Keratinocyte (primary cell): ENCODE data around the gene SMIM38. TPM values are rescaled to one million over a fixed set of nuclear protein-coding genes. Genes with fewer than 3 reads are reported as not detected.

Experiments
- DNase-seq: peaks from one replicate; pipeline ENCODE4 v3.0.0-alpha.2; 2011; ENCODE audit warnings: low read depth, missing footprints, low spot score
- FAIRE-seq: peaks from 2 replicates; lab custom pipeline; 2011; peaks lifted over from hg19 to GRCh38; lab: Jason Lieb, UNC
- H2AFZ ChIP-seq: 2 replicates; pipeline ENCODE4 v1.6.0; 2012; ENCODE audit warnings: low read length, control low read depth, inconsistent platforms; ENCODE audit not compliant: control insufficient read depth
- H3K27ac ChIP-seq: 2 replicates; pipeline ENCODE4 v1.5.1; 2011; ENCODE audit warnings: low read length; ENCODE audit not compliant: control insufficient read depth, insufficient read depth
- H3K27me3 ChIP-seq: 3 replicates; pipeline ENCODE4 v1.6.0; 2011; ENCODE audit warnings: low read length; ENCODE audit not compliant: control insufficient read depth, insufficient read depth; ENCODE audit errors: extremely low read depth
- H3K36me3 ChIP-seq, 2 experiments: 2 replicates in 1 of 2; 3 replicates in 1 of 2; pipeline ENCODE4 v1.5.1; 2011; ENCODE audit warnings: low read length in 2 of 2, mild to moderate bottlenecking in 1 of 2; ENCODE audit not compliant: control insufficient read depth in 2 of 2, insufficient read depth in 2 of 2; ENCODE audit errors: extremely low read depth in 1 of 2
- H3K4me1 ChIP-seq: 3 replicates; pipeline ENCODE4 v1.5.1; 2011; ENCODE audit warnings: low read length; ENCODE audit not compliant: control insufficient read depth, insufficient read depth; ENCODE audit errors: extremely low read depth
- H3K4me2 ChIP-seq: 3 replicates; pipeline ENCODE4 v1.6.0; 2011; ENCODE audit warnings: low read depth, low read length; ENCODE audit not compliant: control insufficient read depth, insufficient read depth; ENCODE audit errors: extremely low read depth
- H3K4me3 ChIP-seq, 3 experiments: fragments of 200-600 bp in 1 of 3; sonication (generic) in 1 of 3; 2 replicates in 2 of 3; 3 replicates in 1 of 3; pipeline ENCODE4 v1.5.1; 2011 to 2016; ENCODE audit warnings: low read length in 3 of 3, mild to moderate bottlenecking in 3 of 3, control low read depth in 2 of 3, inconsistent platforms in 1 of 3, low read depth in 1 of 3, mixed read lengths in 1 of 3, mixed run types in 1 of 3, moderate library complexity in 1 of 3; ENCODE audit not compliant: control insufficient read depth in 2 of 3, insufficient read depth in 2 of 3; ENCODE audit errors: extremely low read depth in 1 of 3
- H3K79me2 ChIP-seq: 2 replicates; pipeline ENCODE4 v1.6.0; 2012; ENCODE audit warnings: low read length; ENCODE audit not compliant: control insufficient read depth, insufficient read depth
- H3K9ac ChIP-seq: 3 replicates; pipeline ENCODE4 v1.6.0; 2011; ENCODE audit warnings: low read length; ENCODE audit not compliant: control insufficient read depth, insufficient read depth; ENCODE audit errors: extremely low read depth
- H3K9me1 ChIP-seq: 3 replicates; pipeline ENCODE4 v1.6.0; 2011; ENCODE audit warnings: low read length; ENCODE audit not compliant: control insufficient read depth, insufficient read depth; ENCODE audit errors: extremely low read depth
- H3K9me3 ChIP-seq: 2 replicates; pipeline ENCODE4 v1.5.1; 2012; ENCODE audit warnings: low read depth, low read length; ENCODE audit not compliant: control insufficient read depth
- H4K20me1 ChIP-seq: 3 replicates; pipeline ENCODE4 v1.6.0; 2011; ENCODE audit warnings: low read length; ENCODE audit not compliant: control insufficient read depth, insufficient read depth; ENCODE audit errors: extremely low read depth
- EZH2 ChIP-seq: IDR thresholded peaks from one replicate; pipeline ENCODE4 v1.6.1; 2012; ENCODE audit warnings: inconsistent platforms, mild to moderate bottlenecking, low read length, moderate library complexity
- dilution Hi-C: fragments of 300-500 bp; cut with MboI; formaldehyde crosslinking; loops from one replicate; pipeline ENCODE4 v1.7.0; 2020; ENCODE audit warnings: low sequenced_read_pairs; ENCODE audit not compliant: extremely low pct_ligation_motif_present
- polyA plus RNA-seq, 5 experiments: library from polyadenylated mRNA; depleted of rRNA in 3 of 5; stranded (reverse) in 3 of 5; stranded (forward) in 1 of 5; unstranded in 1 of 5; fragments of >200 nt; gene quantifications; 1 replicate in 1 of 5; 2 replicates in 3 of 5; 3 replicates in 1 of 5; pipeline versions ENCODE4 v1.2.1 to v1.2.3, GENCODE V29; 2011 to 2012; ENCODE audit warnings: missing spikeins in 2 of 5, low read depth in 1 of 5, low replicate concordance in 1 of 5
- TF ChIP-seq, protein P1 (sequence below), 3 experiments: IDR thresholded peaks in 1 of 3; conservative IDR thresholded peaks in 1 of 3; optimal IDR thresholded peaks in 1 of 3; 2 replicates in 2 of 3; 3 replicates in 1 of 3; pipeline versions ENCODE3 to v1.5.1; 2011; ENCODE audit warnings: low read length in 3 of 3, mild to moderate bottlenecking in 3 of 3, moderate library complexity in 2 of 3, control low read depth in 1 of 3, inconsistent platforms in 1 of 3; ENCODE audit not compliant: insufficient read depth in 2 of 3; ENCODE audit errors: extremely low read depth in 1 of 3

Gene SMIM38
- polyA plus RNA-seq, 1 donor (not counting 4 experiments of a cell fraction or from before 2014, with no cell fraction given), result not detected

DNA sequence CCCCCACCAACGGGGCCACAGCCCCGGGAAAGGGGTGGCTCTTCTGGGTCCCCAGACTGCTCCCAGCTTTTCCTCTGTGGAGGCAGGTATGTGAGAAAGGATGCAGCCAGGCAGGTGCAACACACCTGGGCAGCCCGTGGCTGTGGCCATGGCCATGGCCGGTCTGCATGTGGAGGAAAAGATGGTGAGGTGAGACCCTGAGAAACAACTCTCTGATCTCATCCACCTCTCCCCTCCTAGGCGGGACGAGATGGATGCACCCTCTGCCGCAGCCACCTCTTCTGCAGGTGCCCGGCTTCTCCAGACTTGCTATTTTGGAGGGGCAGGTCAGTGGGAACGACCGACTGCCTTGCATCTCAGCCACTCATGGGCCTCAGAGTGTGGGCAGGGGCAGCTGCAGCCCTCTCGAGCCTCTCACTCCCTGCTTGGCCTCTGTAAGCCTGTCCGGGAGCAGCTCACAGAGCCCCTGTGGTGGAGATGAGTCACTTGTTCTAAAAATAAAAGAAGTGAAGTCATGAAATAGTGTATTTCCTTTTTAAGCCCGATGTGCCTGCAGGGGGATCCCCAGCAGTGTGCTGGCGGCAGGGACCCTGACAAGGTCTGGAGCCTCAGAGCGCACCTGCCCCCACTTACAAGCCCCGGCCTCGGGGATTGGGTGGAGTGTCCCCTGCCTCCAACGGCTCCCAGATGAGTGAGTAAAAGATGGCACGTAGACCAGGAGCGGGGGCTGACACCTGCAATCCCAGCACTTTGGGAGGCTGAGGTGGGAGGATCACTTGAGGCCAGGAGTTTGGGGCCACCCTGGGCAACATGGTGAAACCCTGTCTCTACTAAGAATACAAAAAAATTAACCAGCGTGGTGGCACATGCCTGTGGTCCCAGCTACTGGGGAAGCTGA is 10.7 kb downstream of the SMIM38 start:
- Histone ChIP-seq H3K9me1 (no peaks in the 10 kb centered on the region), H3K4me2 (peak overlapping the region; percentile 35), H2AFZ (no peak overlapping the region), H3K4me1 (peaks cover 11% of the 10 kb centered on the region), H3K36me3 (no peaks in the 10 kb centered on the region), H3K9me3 (no peaks in the 10 kb centered on the region), H3K4me3 (no peak overlapping the region), H4K20me1 (no peaks in the 10 kb centered on the region), H3K27ac (no peak overlapping the region), H3K79me2 (no peaks in the 10 kb centered on the region), H3K9ac (no peak overlapping the region), H3K27me3 (peaks cover 22% of the 10 kb centered on the region)
- dilution Hi-C loops, result no loop called here
- TF ChIP-seq, protein P1, sequence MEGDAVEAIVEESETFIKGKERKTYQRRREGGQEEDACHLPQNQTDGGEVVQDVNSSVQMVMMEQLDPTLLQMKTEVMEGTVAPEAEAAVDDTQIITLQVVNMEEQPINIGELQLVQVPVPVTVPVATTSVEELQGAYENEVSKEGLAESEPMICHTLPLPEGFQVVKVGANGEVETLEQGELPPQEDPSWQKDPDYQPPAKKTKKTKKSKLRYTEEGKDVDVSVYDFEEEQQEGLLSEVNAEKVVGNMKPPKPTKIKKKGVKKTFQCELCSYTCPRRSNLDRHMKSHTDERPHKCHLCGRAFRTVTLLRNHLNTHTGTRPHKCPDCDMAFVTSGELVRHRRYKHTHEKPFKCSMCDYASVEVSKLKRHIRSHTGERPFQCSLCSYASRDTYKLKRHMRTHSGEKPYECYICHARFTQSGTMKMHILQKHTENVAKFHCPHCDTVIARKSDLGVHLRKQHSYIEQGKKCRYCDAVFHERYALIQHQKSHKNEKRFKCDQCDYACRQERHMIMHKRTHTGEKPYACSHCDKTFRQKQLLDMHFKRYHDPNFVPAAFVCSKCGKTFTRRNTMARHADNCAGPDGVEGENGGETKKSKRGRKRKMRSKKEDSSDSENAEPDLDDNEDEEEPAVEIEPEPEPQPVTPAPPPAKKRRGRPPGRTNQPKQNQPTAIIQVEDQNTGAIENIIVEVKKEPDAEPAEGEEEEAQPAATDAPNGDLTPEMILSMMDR (optimal IDR thresholded peaks at IDR 0.05 in 1 of 3, IDR thresholded peaks at IDR 0.05 in 1 of 3, conservative IDR thresholded peaks at IDR 0.05 in 1 of 3; ENCODE audit: extremely low read depth in 1 of 3, insufficient read depth in 2 of 3, low read length in 3 of 3), result peak in 2 of 3 experiments; percentile 6 to 17
- no peak for TF ChIP-seq EZH2
- FAIRE-seq (no peak), DNase-seq (peak; percentile 26)

DNA sequence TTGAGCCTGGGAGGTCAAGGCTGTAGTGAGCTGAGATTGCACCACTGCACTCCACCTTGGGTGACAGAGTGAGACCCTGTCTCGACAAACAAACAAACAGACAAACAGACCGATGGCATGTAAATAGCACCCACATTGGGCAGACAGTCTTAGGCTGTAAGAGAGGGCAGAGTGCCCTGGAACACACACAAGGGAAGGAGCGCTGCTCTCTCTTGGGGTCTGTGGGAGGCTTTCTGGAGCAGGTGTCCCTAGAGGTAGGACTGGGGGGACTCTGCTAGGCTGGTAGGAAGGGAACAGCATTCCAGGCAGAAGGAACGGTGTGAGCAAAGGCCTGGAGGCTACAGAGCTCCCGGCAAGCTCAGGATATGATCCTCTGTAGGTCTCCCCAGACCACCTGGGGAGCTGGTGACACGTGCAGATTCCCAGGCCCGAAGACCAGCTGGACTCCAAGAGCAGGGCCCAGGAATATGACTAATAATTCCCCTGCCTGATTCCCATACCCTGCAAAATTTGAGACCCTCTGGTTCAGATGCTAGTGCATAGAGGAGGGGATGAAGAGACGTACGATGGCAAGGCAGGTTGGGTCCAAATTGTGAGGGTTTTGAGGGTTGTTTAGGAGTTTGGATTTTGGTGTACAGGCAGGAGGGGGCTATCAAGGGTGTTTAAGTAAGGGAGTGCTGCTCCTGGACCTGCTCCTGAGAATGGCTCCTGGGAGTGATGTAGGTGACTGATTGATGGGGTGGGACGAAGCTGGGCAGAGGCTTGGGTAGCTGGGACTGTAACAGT is 11.6 kb downstream of the SMIM38 start:
- H3K9me1 ChIP-seq, result no peaks in the 10 kb centered on the region
- no peak overlapping the region for H3K4me3 ChIP-seq
- DNase-seq (no peak), FAIRE-seq (no peak)
- dilution Hi-C loops, result no loop called here
- peaks cover 19% of the 10 kb centered on the region for H3K27me3 ChIP-seq
- no peak for TF ChIP-seq EZH2
- TF ChIP-seq, protein P1 (optimal IDR thresholded peaks at IDR 0.05 in 1 of 3, IDR thresholded peaks at IDR 0.05 in 1 of 3, conservative IDR thresholded peaks at IDR 0.05 in 1 of 3; ENCODE audit: extremely low read depth in 1 of 3, insufficient read depth in 2 of 3, low read length in 3 of 3), result no peak
- H3K9ac ChIP-seq, result no peak overlapping the region
- H3K9me3 ChIP-seq, result no peaks in the 10 kb centered on the region
- H4K20me1 ChIP-seq, result no peaks in the 10 kb centered on the region
- no peaks in the 10 kb centered on the region for H3K79me2 ChIP-seq
- H3K27ac ChIP-seq, result no peak overlapping the region
- no peaks in the 10 kb centered on the region for H3K36me3 ChIP-seq
- peaks cover 11% of the 10 kb centered on the region for H3K4me1 ChIP-seq
- H2AFZ ChIP-seq, result no peak overlapping the region
- no peak overlapping the region for H3K4me2 ChIP-seq
